AG09319 (cell line): ENCODE data around the gene GNAO1.
A peak's percentile ranks its signal among the peaks of the same experiment; 100 is the strongest.

Source experiments
- DNase-seq: peaks from one replicate; pipeline ENCODE4 v3.0.0-alpha.2; 2010; ENCODE audit warnings: low read depth; ENCODE audit errors: extremely low read depth
- CTCF ChIP-seq: IDR thresholded peaks from 2 replicates; pipeline ENCODE4 v1.5.1; 2011; ENCODE audit warnings: low read depth, mild to moderate bottlenecking, inconsistent platforms, low read length, moderate library complexity

Gene GNAO1

GRCh38 chr16:56354016-56354415 lies 162.7 kb downstream of the GNAO1 start:
- TF ChIP-seq CTCF = no peak
- DNase-seq = no peak

- TF ChIP-seq CTCF = no peak
Observed at GRCh38 chr16:56354746-56355145, 163.5 kb downstream of the GNAO1 start.

GRCh38 chr16:56355221-56355620 lies 163.9 kb downstream of the GNAO1 start:
- no peak for DNase-seq
- TF ChIP-seq CTCF = no peak

More at GRCh38 chr16:56354746-56355145, 163.5 kb downstream of the GNAO1 start:
- DNase-seq = no peak

GRCh38 chr16:56355786-56356275 lies 164.5 kb downstream of the GNAO1 start:
- DNase-seq = no peak
- no peak for TF ChIP-seq CTCF

- TF ChIP-seq CTCF = peak; percentile 93
- peak; percentile 66 for DNase-seq
Observed at GRCh38 chr16:56356276-56357240, 165.3 kb downstream of the GNAO1 start.

GRCh38 chr16:56357241-56357764 lies 166.0 kb downstream of the GNAO1 start:
- TF ChIP-seq CTCF = no peak
- DNase-seq = no peak

GRCh38 chr16:56357765-56358322 lies 166.6 kb downstream of the GNAO1 start:
- no peak for DNase-seq
- no peak for TF ChIP-seq CTCF
